SK-N-SH (cell line): ENCODE measurements around the gene CPVL. TPM values are rescaled to one million over a fixed set of nuclear protein-coding genes. Genes with fewer than 3 reads are reported as not detected.

ENCODE experiments used
- CTCF ChIA-PET: fragments of 300-600, 350-600 bp; formaldehyde crosslinking; extraction: SDS; loops from one replicate; lab custom pipeline; 2021; lab: Yijun Ruan, JAX
- POLR2A ChIA-PET: fragments of 350-600 bp; sonication (Branson Sonifier 250); formaldehyde crosslinking; extraction: SDS; loops from one replicate; lab custom pipeline; 2020; ENCODE audit warnings: antibody characterized with exemption, inconsistent platforms; lab: Yijun Ruan, JAX
- DNase-seq: peaks from one replicate; pipeline ENCODE4 v3.0.0; 2012
- H2AFZ ChIP-seq: fragments of 200-600 bp; sonication (generic); 2 replicates; pipeline ENCODE4 v1.8.1; 2016; ENCODE audit warnings: antibody characterized with exemption, mild to moderate bottlenecking, low read depth
- H3F3A ChIP-seq: fragments of 200-600 bp; sonication (generic); replicated peaks from 2 replicates; pipeline ENCODE3; 2016; ENCODE audit warnings: antibody characterized with exemption, mild to moderate bottlenecking; ENCODE audit not compliant: insufficient read depth
- H3K27ac ChIP-seq, 2 experiments: fragments of 200-500 bp in 1 of 2; fragments of 200-600 bp in 1 of 2; sonication (Bioruptor generic) in 1 of 2; sonication (generic), shearing (Covaris generic) in 1 of 2; 2 replicates each; pipeline versions ENCODE4 v1.5.1 to v1.6.1; 2014 to 2016; ENCODE audit warnings: low read depth in 2 of 2, inconsistent platforms in 1 of 2, low read length in 1 of 2, mild to moderate bottlenecking in 1 of 2, mixed read lengths in 1 of 2
- H3K27me3 ChIP-seq: fragments of 200-600 bp; sonication (generic), shearing (Covaris generic); 2 replicates; pipeline ENCODE4 v1.6.1; 2016; ENCODE audit warnings: mixed run types; ENCODE audit not compliant: insufficient read depth
- H3K36me3 ChIP-seq, 2 experiments: fragments of 200-500 bp in 1 of 2; fragments of 200-600 bp in 1 of 2; sonication (Bioruptor generic) in 1 of 2; sonication (generic) in 1 of 2; replicated peaks in 1 of 2; 2 replicates each; pipeline versions ENCODE3 to v1.5.1; 2014 to 2016; ENCODE audit warnings: low read length in 1 of 2, mild to moderate bottlenecking in 1 of 2; ENCODE audit not compliant: insufficient read depth in 2 of 2, control insufficient read depth in 1 of 2
- H3K4me1 ChIP-seq, 2 experiments: fragments of 200-500 bp in 1 of 2; fragments of 200-600 bp in 1 of 2; sonication (Bioruptor generic) in 1 of 2; sonication (generic), shearing (Covaris generic) in 1 of 2; 2 replicates each; pipeline versions ENCODE4 v1.5.1 to v1.6.1; 2014 to 2016; ENCODE audit warnings: low read depth in 1 of 2, low read length in 1 of 2, mixed run types in 1 of 2; ENCODE audit not compliant: insufficient read depth in 2 of 2, control insufficient read depth in 1 of 2
- H3K4me2 ChIP-seq: fragments of 200-600 bp; sonication (generic), shearing (Covaris generic); 2 replicates; pipeline ENCODE4 v1.6.1; 2017; ENCODE audit warnings: mixed run types
- H3K4me3 ChIP-seq, 2 experiments: fragments of 200-500 bp in 1 of 2; fragments of 200-600 bp in 1 of 2; sonication (Bioruptor generic) in 1 of 2; sonication (generic), shearing (Covaris generic) in 1 of 2; 2 replicates each; pipeline versions ENCODE4 v1.5.1 to v1.8.1; 2014 to 2016; ENCODE audit warnings: low read depth in 2 of 2, inconsistent platforms in 1 of 2, low read length in 1 of 2, mild to moderate bottlenecking in 1 of 2, mixed read lengths in 1 of 2, moderate library complexity in 1 of 2
- H3K79me2 ChIP-seq: fragments of 200-600 bp; sonication (generic); 2 replicates; pipeline ENCODE4 v1.8.1; 2017; ENCODE audit warnings: mild to moderate bottlenecking; ENCODE audit not compliant: insufficient read depth
- H3K9ac ChIP-seq: fragments of 200-600 bp; sonication (generic); 2 replicates; pipeline ENCODE4 v1.6.1; 2017; ENCODE audit warnings: mixed run types
- H3K9me2 ChIP-seq: fragments of 200-600 bp; sonication (generic); 2 replicates; pipeline ENCODE4 v1.6.1; 2017; ENCODE audit warnings: mixed run types
- H3K9me3 ChIP-seq: fragments of 200-600 bp; sonication (generic); 2 replicates; pipeline ENCODE4 v1.6.1; 2017; ENCODE audit warnings: mixed run types, mild to moderate bottlenecking, moderate library complexity
- H4K20me1 ChIP-seq: fragments of 200-600 bp; sonication (generic); 2 replicates; pipeline ENCODE4 v1.6.1; 2017; ENCODE audit warnings: mild to moderate bottlenecking, mixed run types; ENCODE audit not compliant: insufficient read depth
- CHD2 ChIP-seq: fragments of 150-350 bp; IDR thresholded peaks from 2 replicates; pipeline ENCODE4 v1.6.1; 2018; ENCODE audit warnings: low read length; ENCODE audit not compliant: partially characterized antibody
- CTCF ChIP-seq: fragments of 200-600 bp; sonication (generic); IDR thresholded peaks from 2 replicates; pipeline ENCODE4 v1.6.1; 2017; ENCODE audit warnings: antibody characterized with exemption, mild to moderate bottlenecking, moderate library complexity
- ELF1 ChIP-seq: IDR thresholded peaks from 2 replicates; pipeline ENCODE4 v1.4.0; 2012
- GABPA ChIP-seq: IDR thresholded peaks from 2 replicates; pipeline ENCODE4 v1.4.0; 2012; ENCODE audit warnings: low read depth, mild to moderate bottlenecking
- JUND ChIP-seq: IDR thresholded peaks from 2 replicates; pipeline ENCODE4 v1.4.0; 2012
- MAX ChIP-seq: IDR thresholded peaks from 2 replicates; pipeline ENCODE4 v1.4.0; 2012; ENCODE audit warnings: low read depth
- MEF2A ChIP-seq: IDR thresholded peaks from 2 replicates; pipeline ENCODE4 v1.4.0; 2012; ENCODE audit warnings: low read depth, borderline replicate concordance
- NRF1 ChIP-seq: IDR thresholded peaks from 2 replicates; pipeline ENCODE4 v1.6.1; 2012; ENCODE audit warnings: low read depth, mild to moderate bottlenecking, low read length
- RAD21 ChIP-seq: IDR thresholded peaks from 2 replicates; pipeline ENCODE4 v1.6.1; 2012; ENCODE audit warnings: mild to moderate bottlenecking, low read length
- REST ChIP-seq: IDR thresholded peaks from 2 replicates; pipeline ENCODE4 v1.6.1; 2012; ENCODE audit warnings: mild to moderate bottlenecking, low read depth, low read length, moderate library complexity
- SMC3 ChIP-seq: IDR thresholded peaks from 2 replicates; pipeline ENCODE4 v1.6.1; 2012; ENCODE audit warnings: low read depth, low read length, improper control_type of control experiment
- TCF12 ChIP-seq: IDR thresholded peaks from 2 replicates; pipeline ENCODE4 v1.4.0; 2012
- USF1 ChIP-seq: IDR thresholded peaks from 2 replicates; pipeline ENCODE4 v1.4.0; 2012; ENCODE audit warnings: low read depth, borderline replicate concordance
- USF2 ChIP-seq: fragments of 150-350 bp; IDR thresholded peaks from 2 replicates; pipeline ENCODE4 v1.6.1; 2017; ENCODE audit warnings: antibody characterized with exemption, low read length, low read depth, borderline replicate concordance
- YY1 ChIP-seq: IDR thresholded peaks from 2 replicates; pipeline ENCODE4 v1.4.0; 2012; ENCODE audit warnings: low read depth, mild to moderate bottlenecking
- WGBS: methylation state at CpG from one replicate; pipeline ENCODE4 v1.1.6; 2017; ENCODE audit warnings: low lambda C conversion rate; 5-methylcytosine and 5-hydroxymethylcytosine counted together
- polyA plus RNA-seq, 3 experiments: library from polyadenylated mRNA; depleted of rRNA; stranded (reverse); fragments of >200 nt; gene quantifications; 2 replicates each; pipeline ENCODE4 v1.2.3, GENCODE V29; 2012

CPVL gene
- 0.16 TPM in 1 of 2 replicates, not detected in the other for polyA plus RNA-seq (2012; rRNA removed)
- polyA plus RNA-seq (2012; cell fraction: cytosol; rRNA removed) = 0.21 and 0.26 TPM in 2 replicates
- 0.08 TPM in 1 of 2 replicates, not detected in the other for polyA plus RNA-seq (2012; cell fraction: nucleus; rRNA removed)

GRCh38 chr7:29146057-29146706, at the start of gene CPVL:
Gene CPVL (minus strand): TSS chr7:29146537. CDS start chr7:29121061, 25,476 bp downstream.
- Histone ChIP-seq H3K79me2 (no peaks in the 10 kb centered on the region), H2AFZ (no peak within 1 kb of the TSS), H3K9me3 (no peaks in the 10 kb centered on the region), H3K4me2 (no peak within 1 kb of the TSS), H3K27ac (no peak within 1 kb of the TSS), H3K4me3 (peak within 1 kb of the TSS in 1 of 2 experiments; percentile 31; a peak in 2 of 4 replicates), H3K36me3 (no peaks in the 10 kb centered on the region), H3K9me2 (no peaks in the 10 kb centered on the region), H3K4me1 (peaks cover 0 to 11% of the 10 kb centered on the region in 2 experiments; a peak in 1 of 4 replicates), H3K27me3 (peaks cover 27% of the 10 kb centered on the region)
- WGBS = 4% methylated on average over 41 of the region's 42 CpGs
- TF ChIP-seq GABPA (no peak), YY1 (no peak), CHD2 (no peak), USF2 (no peak), CTCF (no peak), JUND (no peak), NRF1 (no peak), TCF12 (no peak), SMC3 (no peak), ELF1 (no peak), MAX (no peak), REST (no peak), USF1 (no peak), MEF2A (no peak), RAD21 (no peak)
- TF ChIP-seq, all 33 proteins: peak for 0
- no peak within 1 kb of the TSS for H3K9ac ChIP-seq
- H3F3A ChIP-seq = no peaks in the 10 kb centered on the region
- ChIA-PET CTCF (interaction anchor here (1.1 to 3.3 kb wide), 13 partner anchors 11 to 224 kb away, joined by 3 to 18 read pairs (median 6); no protein-coding TSS in a partner anchor), POLR2A (no interaction called here)
- DNase-seq = peak; percentile 62
- H4K20me1 ChIP-seq = no peaks in the 10 kb centered on the region
